HG03025 (cell line): ENCODE data around the gene ZCCHC7.

Experiments
- ATAC-seq: cut with Tn5 transposase; IDR thresholded peaks from one replicate; pipeline ENCODE4 v1.9.1; 2021; ENCODE audit warnings: mild to moderate bottlenecking, moderate library complexity; ENCODE audit not compliant: unreplicated experiment, low FRiP score

ZCCHC7 gene

DNA sequence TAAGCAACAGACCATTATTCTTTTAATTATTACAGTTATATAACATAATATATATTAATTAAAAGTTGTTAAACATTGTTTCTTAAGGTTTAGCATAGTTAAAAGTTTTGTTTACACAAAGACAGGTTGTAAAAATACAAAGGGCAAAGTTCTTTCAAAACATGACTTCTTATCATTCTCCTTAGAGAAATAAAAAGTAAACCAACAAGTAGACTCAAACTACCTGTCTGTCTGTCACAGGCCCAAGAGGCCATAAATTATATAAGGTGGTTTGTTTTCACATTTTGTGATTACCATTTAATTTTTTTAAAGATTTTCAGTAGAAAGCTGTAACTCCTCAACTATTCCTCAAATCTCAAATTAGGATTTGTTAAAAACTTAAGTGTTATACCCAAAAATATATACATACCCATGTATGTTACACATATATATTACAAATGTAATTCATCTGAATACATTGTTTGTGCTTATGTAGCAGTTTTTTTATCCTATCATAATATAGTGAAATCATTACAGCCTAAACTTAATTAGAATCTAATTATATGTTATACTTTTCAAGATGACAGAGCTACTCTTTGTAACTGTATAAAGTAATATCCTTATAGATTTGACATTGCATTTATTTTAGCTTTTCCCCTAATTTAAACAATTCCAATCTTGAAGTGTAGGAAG, 208.3 kb downstream of the ZCCHC7 start:
- ATAC-seq: no peak

DNA sequence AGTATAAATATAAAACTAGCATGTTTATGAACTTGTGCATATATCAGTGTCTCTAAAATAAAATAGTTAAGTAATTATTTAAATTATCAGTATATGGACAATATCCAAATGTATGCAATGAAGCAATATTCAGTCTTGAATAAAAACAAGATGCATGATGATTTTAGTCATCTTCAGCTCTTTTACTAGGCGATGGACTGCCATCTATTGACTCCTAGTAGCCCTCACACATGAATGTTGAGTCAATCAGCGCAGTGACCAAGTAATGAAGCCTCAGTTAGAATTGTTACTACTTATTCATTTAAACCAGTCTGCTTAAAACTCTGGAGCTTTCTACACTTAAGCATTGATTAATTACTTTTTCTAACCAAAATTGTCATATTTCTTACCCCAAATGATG, 209.2 kb downstream of the ZCCHC7 start:
- ATAC-seq: no peak

DNA sequence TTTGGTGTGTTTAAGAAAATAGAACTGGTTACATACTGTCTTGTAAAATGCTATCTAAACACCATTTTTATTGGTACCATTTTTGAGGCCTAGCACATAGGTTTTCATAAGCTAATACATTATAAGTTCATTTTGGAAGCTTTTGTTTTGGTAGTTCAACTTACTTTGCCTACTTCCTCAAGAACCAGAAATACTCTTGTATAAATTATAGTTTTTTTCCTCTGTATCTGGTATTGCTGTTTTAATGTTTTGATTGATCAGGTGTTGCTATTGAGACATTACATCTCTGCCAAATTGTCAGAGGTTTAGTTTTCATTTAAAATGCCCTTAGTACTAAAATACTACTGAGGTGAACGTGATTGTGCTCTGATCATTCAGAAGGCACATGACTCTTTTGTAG, 211.5 kb downstream of the ZCCHC7 start:
- ATAC-seq: no peak

DNA sequence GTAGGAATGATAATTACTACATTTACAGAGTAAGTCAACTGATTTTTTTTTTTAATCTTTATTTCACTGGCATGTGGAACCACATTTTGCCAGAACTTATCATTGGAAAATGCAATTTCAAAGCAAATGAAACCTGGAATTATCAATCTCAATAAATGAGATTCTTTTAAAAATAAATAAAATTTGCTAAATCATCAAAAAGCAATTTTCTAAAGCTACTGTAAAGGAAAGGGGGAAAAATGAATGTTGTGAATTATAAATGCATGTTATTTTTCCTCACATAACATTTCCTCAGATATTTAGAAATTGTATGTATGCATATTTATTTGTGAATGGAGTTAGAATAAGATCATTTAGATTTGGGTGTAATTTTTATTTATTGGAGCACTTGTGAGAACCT, 212.2 kb downstream of the ZCCHC7 start:
- ATAC-seq: no peak

DNA sequence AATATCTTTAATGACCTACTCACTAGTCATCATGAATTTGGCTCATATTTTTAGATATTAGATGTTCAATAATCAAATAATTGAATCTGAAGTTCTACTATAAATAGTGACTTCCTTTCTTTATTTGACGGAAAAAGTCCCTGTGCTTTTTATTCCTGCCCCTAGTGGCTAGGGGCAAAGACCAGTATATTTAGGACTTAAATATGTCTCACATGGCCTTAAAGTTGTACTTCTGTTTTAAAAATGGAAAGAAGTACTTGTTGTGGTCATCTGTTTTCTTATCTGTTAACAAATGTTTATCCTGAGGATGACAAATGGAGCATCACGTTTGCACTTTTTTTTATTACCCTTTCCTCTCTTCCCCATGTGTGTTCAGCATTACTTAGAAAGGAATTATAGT, 212.9 kb downstream of the ZCCHC7 start:
- ATAC-seq: no peak

- ATAC-seq: no peak
These were observed 214.9 kb downstream of the ZCCHC7 start for GRCh38 chr9:37335238-37335637.

- ATAC-seq: no peak
These were observed 215.8 kb downstream of the ZCCHC7 start for GRCh38 chr9:37336150-37336549.

DNA sequence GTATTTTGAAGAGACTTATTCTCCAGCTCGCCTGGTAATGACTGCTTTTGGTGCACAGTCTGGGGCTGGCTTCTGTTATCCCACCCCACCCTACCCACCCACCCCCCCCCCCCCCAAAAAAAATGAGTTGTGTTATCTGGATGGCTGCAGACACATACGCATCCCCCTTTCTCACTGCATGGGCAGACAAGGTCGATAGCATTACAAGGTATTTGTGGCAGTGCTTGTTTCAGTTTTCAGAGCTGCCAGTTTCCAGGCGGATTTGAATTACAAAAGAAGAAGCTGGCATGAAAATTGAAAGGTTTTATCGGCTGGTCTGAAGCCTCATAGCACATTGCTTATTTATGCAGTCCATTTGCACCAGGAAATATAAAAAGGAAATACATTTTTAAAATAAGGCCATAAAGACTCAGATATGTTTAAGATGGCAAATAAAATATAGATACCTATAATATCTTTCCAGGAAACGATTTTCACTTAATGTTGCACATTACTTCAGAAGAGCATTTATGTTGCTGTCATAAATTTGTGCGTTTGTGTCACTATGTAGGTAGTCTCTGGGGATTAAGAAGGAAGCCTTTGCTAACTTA, 217.0 kb downstream of the ZCCHC7 start:
- no peak for ATAC-seq

GRCh38 chr9:37338218-37338617, 217.8 kb downstream of the ZCCHC7 start:
- ATAC-seq: no peak

DNA sequence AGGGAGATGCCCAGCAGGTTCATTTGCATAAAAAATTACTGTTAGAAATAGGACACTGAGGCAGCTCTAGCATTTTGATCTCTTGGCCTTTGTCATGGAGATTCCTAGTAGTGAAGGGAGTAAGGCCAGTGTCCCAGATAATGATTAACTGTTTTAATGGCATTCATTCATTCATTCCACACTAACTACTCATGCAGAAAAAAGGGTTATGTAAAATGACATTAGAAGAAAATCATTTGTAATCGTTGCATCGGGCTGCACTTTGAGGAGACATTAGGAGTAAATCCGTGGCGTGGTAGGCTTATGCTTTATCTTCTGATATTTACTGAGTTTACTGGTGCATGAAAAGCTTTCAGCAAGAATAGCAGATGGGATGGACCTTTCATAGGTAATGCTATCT, 219.5 kb downstream of the ZCCHC7 start:
- ATAC-seq: no peak

GRCh38 chr9:37340961-37341360, 220.6 kb downstream of the ZCCHC7 start:
- no peak for ATAC-seq

GRCh38 chr9:37341704-37342103, 221.3 kb downstream of the ZCCHC7 start:
- ATAC-seq: no peak

GRCh38 chr9:37342493-37342892, 222.1 kb downstream of the ZCCHC7 start:
- no peak for ATAC-seq

DNA sequence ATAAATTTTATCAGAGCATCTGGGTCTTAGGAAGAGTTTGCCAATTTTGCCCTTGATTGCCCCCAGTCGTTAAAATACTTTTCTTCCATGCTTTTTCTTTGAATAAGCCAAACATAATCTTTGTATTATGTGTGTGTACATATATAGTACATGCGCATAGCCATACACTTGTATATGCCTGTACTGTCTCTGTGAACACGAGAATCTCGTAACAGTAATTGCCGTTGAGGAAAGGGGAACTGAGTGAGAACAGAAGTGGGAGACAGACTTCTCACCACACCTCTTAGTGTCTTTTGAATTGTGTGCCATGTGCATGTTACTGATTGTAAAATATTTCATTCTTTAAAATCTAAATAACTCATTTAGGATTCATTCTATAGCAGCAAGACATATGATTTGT, 222.5 kb downstream of the ZCCHC7 start:
- ATAC-seq: no peak

GRCh38 chr9:37343724-37344123, 223.3 kb downstream of the ZCCHC7 start:
- ATAC-seq: no peak

- ATAC-seq: no peak
These were observed 224.7 kb downstream of the ZCCHC7 start for GRCh38 chr9:37345038-37345437.

GRCh38 chr9:37348917-37349316, 228.5 kb downstream of the ZCCHC7 start:
- ATAC-seq: no peak

DNA sequence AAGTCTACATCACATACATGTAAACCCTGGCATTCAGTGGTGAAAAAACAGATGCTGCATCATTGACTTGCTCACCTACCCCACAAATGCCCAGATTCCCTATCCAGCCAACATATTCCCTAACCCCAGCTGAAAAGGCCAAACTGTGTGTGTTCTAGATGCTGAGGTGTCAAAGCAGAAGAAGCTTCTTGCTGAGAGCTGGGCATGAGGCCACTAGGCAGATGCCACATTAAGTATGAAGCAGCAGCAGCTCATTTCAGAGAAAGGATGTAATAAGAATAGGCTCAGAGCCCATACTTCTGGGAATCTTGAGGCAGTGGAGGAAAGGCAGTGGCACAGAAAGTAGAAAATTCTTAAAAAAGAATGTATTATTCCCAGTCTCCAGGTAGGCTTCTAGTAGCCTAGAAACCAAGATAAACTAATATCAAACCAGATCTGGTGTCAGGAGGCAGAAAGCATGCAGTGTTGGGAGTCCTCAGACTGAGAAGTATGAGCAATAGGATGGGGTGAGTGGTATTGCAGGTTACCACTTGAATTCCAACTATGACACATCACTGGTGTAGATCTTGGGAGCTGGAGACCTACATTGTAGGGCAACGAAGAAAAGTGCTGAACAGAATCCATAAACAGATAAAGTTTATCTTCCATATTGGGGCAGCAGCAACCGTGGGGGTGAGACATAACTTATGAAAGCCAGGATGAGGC, 230.3 kb downstream of the ZCCHC7 start:
- ATAC-seq: no peak

DNA sequence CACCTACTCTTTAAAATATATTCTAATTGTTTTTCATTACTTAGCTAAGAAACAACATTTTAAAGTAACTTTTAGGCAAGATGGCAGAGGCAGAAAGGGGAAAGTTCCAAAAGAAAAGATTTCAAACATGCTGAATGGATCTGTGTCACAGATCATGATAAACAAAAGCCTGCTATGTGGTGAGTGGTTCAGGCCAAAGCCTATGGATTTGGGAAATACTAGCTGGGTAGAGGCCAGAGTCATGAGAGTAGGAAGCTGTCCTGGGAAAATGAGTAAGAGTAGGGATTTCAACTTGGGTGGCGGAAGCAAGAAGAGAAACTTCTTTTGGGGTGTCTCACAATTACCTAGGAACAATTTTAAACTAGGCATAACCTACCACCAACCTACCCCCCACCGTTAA, 233.4 kb downstream of the ZCCHC7 start:
- ATAC-seq: no peak

- no peak for ATAC-seq
These were observed 242.1 kb downstream of the ZCCHC7 start for GRCh38 chr9:37362430-37362829.

GRCh38 chr9:37363124-37363523, 242.8 kb downstream of the ZCCHC7 start:
- no peak for ATAC-seq

DNA sequence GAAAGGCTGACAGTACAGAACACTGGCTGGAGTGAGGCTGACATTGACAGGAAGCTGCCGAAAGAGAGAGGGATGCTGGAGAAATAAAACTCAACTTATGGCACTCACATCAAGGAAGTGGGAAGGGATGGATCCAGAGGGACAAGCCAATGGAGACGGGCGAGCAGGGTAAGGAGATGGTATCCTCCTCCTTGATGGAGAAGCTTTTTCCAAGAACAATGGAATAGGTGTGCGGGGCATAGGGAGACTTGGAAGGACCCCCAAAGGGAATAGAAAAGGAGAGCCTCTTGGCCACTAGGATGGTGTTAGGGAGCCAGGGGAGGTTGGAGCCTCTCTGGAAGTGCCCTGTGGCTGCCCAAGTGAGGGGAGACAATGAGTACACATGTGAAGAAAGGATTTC, 243.8 kb downstream of the ZCCHC7 start:
- no peak for ATAC-seq
